Measurements from ENCODE around the gene RBM15. TPM values are rescaled to one million over a fixed set of nuclear protein-coding genes. Genes with fewer than 3 reads are reported as not detected.

The RBM15 gene
- total and polyA plus RNA-seq, 2 donors (not counting 3 experiments of a cell fraction or from before 2014, with no cell fraction given), result 8.5 to 29.5 TPM

- no peaks in the 10 kb centered on the region for H3K4me1 ChIP-seq (ENCODE audit: control insufficient read depth, extremely low read depth, insufficient read depth, low read length)
- H3K9me3 ChIP-seq (replicated peaks; ENCODE audit: control insufficient read depth, insufficient read depth, low read length), result no peaks in the 10 kb centered on the region
- TF ChIP-seq JUN (IDR thresholded peaks at IDR 0.05; ENCODE audit: borderline replicate concordance, insufficient read depth, insufficient read length, low read depth), result no peak
- no peak for TF ChIP-seq EZH2 (IDR thresholded peaks at IDR 0.05; ENCODE audit: borderline replicate concordance, low read depth, low read length, severe bottlenecking)
- no peak for TF ChIP-seq CTCF (IDR thresholded peaks at IDR 0.05; ENCODE audit: extremely low read depth in 1 of 2, insufficient read depth in 1 of 2, low read depth in 1 of 2, low read length in 2 of 2)
- no peak for TF ChIP-seq MAX (IDR thresholded peaks at IDR 0.05; ENCODE audit: insufficient read depth, insufficient read length)
- TF ChIP-seq POLR2A (IDR thresholded peaks at IDR 0.05; ENCODE audit: low read depth, low read length), result no peak
- no peak for TF ChIP-seq POLR2AphosphoS5 (IDR thresholded peaks at IDR 0.05; ENCODE audit: insufficient read depth, low read depth, low read length)
- TF ChIP-seq MYC (IDR thresholded peaks at IDR 0.05; ENCODE audit: low read depth, low read length), result no peak
- TF ChIP-seq GATA2 (IDR thresholded peaks at IDR 0.05; ENCODE audit: insufficient read depth, insufficient read length, low read depth, low read length), result no peak
- no peak for TF ChIP-seq FOS (IDR thresholded peaks at IDR 0.05; ENCODE audit: borderline replicate concordance, insufficient read depth, low read length)
- H3K27ac ChIP-seq (ENCODE audit: insufficient read depth, low read depth, low read length), result no peak overlapping the region
- BruUV-seq (replicated peaks), result no TSS peak
- peaks cover 95% of the 10 kb centered on the region for H3K79me2 ChIP-seq (ENCODE audit: control insufficient read depth, insufficient read depth, low read length)
- peaks cover 6% of the 10 kb centered on the region for H4K20me1 ChIP-seq (replicated peaks; ENCODE audit: control insufficient read depth, extremely low read depth, insufficient read depth, low read length)
- intact Hi-C loops (cut with micrococcal nuclease), result loop anchor here (5.0 kb wide), 1 partner anchor 39 kb away; no protein-coding TSS in a partner anchor
- dilution Hi-C loops (cut with MboI; ENCODE audit: extremely low pct_ligation_motif_present, low sequenced_read_pairs), result no loop called here
- peaks cover 4% of the 10 kb centered on the region for H3K9me1 ChIP-seq (replicated peaks; ENCODE audit: control insufficient read depth, extremely low read depth, insufficient read depth, low read length)
- CTCF ChIA-PET, result interaction anchor here (0.7 to 3.5 kb wide), 7 partner anchors 10 to 141 kb away, joined by 3 to 13 read pairs (median 6); partner anchors contain the start of gene RBM15
- POLR2A ChIA-PET, result interaction anchor here (1.5 kb wide), 1 partner anchor 10 kb away, joined by 5 read pairs; the partner anchor contains the start of gene RBM15
- no peak overlapping the region for H3K4me3 ChIP-seq (replicated peaks in 1 of 3; ENCODE audit: insufficient read depth in 1 of 3, low read depth in 1 of 3, low read length in 3 of 3)
- FAIRE-seq (no peak), DNase-seq (ENCODE audit: low read depth, low spot score) (no peak)
- H2AFZ ChIP-seq (ENCODE audit: low read depth, low read length), result no peak overlapping the region
- peaks cover 3 to 8% of the 10 kb centered on the region in 2 experiments for H3K36me3 ChIP-seq (ENCODE audit: control insufficient read depth in 2 of 2, extremely low read depth in 1 of 2, insufficient read depth in 2 of 2, low read length in 2 of 2)
- H3K4me2 ChIP-seq (ENCODE audit: insufficient read depth, low read length), result peak overlapping the region; percentile 60
- H3K27me3 ChIP-seq (ENCODE audit: control insufficient read depth in 2 of 2, insufficient read depth in 2 of 2, low read length in 2 of 2), result no peaks in the 10 kb centered on the region
- no peak overlapping the region for H3K9ac ChIP-seq (replicated peaks; ENCODE audit: extremely low read depth, insufficient read depth, low read length)
Measured at GRCh38 chr1:110348771-110349170, 9.6 kb downstream of the RBM15 start.

All from endothelial cell of umbilical vein (primary cell).